GM12891 (cell line): ENCODE results near the gene RAPGEF4.

ENCODE experiments used
- POLR2A ChIP-seq: IDR thresholded peaks from 2 replicates; pipeline ENCODE4 v1.6.1; 2011; ENCODE audit warnings: low read depth, low read length, control low read depth
- POLR2AphosphoS5 ChIP-seq: IDR thresholded peaks from 2 replicates; pipeline ENCODE4 v1.6.1; 2011; ENCODE audit warnings: low read depth, low read length, control low read depth
- TAF1 ChIP-seq: IDR thresholded peaks from 2 replicates; pipeline ENCODE4 v1.6.1; 2011; ENCODE audit warnings: low read depth, low read length, control low read depth

DNA sequence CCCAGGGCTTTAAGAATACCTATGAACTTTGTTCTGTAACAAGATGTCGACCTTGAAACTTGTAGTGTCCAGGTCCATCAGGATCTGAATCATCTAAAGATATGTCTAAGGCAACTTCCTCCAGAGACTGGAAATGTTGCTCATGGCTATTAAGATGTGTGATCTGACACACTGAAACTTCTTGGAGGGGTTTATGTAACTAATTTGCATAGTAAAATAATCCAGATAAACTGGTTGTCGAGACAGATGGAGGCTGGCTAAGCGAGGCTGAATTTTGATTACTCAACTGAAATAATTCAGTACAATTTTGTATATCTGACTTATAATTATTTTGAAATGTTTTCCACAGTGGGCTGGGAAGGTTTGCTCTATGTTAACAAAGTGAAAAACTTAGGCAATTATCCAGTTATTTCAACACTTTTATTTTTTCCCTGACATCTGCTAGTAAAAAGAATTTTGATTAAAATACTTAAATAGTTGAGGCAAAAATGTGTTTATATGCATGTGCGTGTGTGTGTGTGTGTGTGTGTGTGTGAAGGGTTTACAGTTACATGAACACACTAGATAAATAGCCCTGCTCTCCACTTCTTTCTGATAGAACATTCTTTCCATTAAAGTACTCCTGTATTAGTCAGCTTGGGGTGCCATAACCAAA lies 328.6 kb downstream of the RAPGEF4 start:
- TF ChIP-seq POLR2AphosphoS5 (no peak), TAF1 (no peak), POLR2A (no peak)
